ENCODE data around the gene KREMEN2. TPM values are rescaled to one million over a fixed set of nuclear protein-coding genes. Genes with fewer than 3 reads are reported as not detected.

Gene KREMEN2
- total and polyA plus RNA-seq, 2 of the 8 experiments (the other 6 are each of a cell fraction or from before 2014, with no cell fraction given), result 6.6 to 7.0 TPM

DNA sequence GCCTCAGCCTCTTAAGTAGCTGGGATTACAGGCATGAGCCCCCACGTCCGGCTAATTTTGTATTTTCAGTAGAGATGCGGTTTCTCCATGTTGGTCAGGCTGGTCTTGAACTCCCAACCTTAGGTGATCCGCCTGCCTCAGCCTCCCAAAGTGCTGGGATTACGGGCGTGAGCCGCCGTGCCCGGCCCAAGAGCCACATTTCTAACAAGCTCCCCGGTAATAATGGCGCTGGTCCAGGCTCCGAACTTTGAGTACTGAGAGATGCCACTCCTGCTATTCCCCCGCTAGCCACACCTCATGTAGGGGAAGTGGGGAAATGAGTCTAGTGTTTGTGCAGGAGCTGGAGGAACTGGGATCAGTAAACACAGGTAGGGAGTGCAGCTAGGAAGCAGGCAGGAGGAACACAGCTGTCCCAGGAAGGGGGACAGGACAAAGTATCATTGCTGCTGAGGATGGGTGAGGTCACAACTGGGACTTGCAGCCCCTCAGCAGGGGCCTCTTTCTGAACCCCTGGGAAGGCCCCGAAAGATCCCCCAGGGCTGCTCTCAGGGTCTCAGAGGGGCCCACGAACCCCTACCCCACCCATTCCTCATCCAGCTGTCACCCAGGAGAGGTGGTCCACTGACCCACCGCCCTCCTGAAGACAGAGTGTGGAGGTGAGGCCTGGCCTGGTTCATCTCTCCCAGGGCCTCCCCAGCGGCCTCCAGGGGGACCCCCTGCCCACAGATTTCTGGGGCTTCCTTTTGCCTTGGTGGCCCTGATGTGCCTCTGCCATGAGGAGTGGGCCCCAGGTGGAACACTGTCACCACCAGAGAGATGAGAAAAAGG, 3.7 kb upstream of the KREMEN2 start:
- no peak for FAIRE-seq
- Histone ChIP-seq H3K4me1 (replicated peaks in 1 of 4; ENCODE audit: control insufficient read depth in 3 of 4, insufficient read depth in 4 of 4, low read length in 3 of 4) (peaks cover 3 to 25% (median 24%) of the 10 kb centered on the region in 4 experiments), H2AFZ (ENCODE audit: low read length) (no peak overlapping the region), H4K91ac (replicated peaks; ENCODE audit: insufficient read length, low read length) (peak overlapping the region; percentile 55), H2BK15ac (ENCODE audit: low read length) (0 out of 2 replicates have a peak overlapping the region, but pooled peaks have one; percentile 88), H2BK20ac (ENCODE audit: low read length) (no peak overlapping the region), H3K18ac (ENCODE audit: extremely low read depth, low read length) (no peak overlapping the region), H2BK5ac (ENCODE audit: low read depth, low read length) (no peak overlapping the region; the same call in 1 of the 2 replicates), H3K79me1 (ENCODE audit: low read depth, low read length) (no peaks in the 10 kb centered on the region), H3K23ac (ENCODE audit: insufficient read length) (no peak overlapping the region), H2AK5ac (ENCODE audit: low read depth, low read length) (no peak overlapping the region), H3K79me2 (ENCODE audit: control insufficient read depth in 1 of 2, insufficient read depth in 2 of 2, low read length in 2 of 2) (no peaks in the 10 kb centered on the region), H3K27ac (ENCODE audit: low read depth, low read length) (no peak overlapping the region), H3K9me3 (ENCODE audit: insufficient read depth in 2 of 2, low read depth in 1 of 2, low read length in 1 of 2) (no peaks in the 10 kb centered on the region), H4K20me1 (replicated peaks in 1 of 2; ENCODE audit: control insufficient read depth in 1 of 2, insufficient read depth in 2 of 2, low read length in 2 of 2) (no peaks in the 10 kb centered on the region), H3K27me3 (replicated peaks in 1 of 4; ENCODE audit: control insufficient read depth in 3 of 4, extremely low read depth in 1 of 4, insufficient read depth in 3 of 4, low read length in 3 of 4) (no peaks in the 10 kb centered on the region; a peak in 1 of 7 replicates), H3K4me2 (ENCODE audit: insufficient read depth in 1 of 2, low read depth in 2 of 2, low read length in 2 of 2) (no peak overlapping the region), H3K36me3 (ENCODE audit: control insufficient read depth in 2 of 4, insufficient read depth in 4 of 4, low read length in 3 of 4) (no peaks in the 10 kb centered on the region), H4K8ac (ENCODE audit: extremely low read depth, insufficient read depth, low read length) (no peak overlapping the region), H3K56ac (replicated peaks; ENCODE audit: insufficient read length, low read depth, low read length) (no peak overlapping the region), H3K14ac (ENCODE audit: insufficient read length) (no peak overlapping the region), H2BK120ac (replicated peaks; ENCODE audit: low read depth, low read length) (no peak overlapping the region), H2BK12ac (ENCODE audit: low read depth, low read length) (0 out of 2 replicates have a peak overlapping the region, but pooled peaks have one; percentile 9), H3K23me2 (ENCODE audit: low read depth, low read length) (peaks cover 18% of the 10 kb centered on the region), H3K9ac (replicated peaks in 1 of 4; ENCODE audit: extremely low read depth in 1 of 4, low read depth in 3 of 4, low read length in 3 of 4) (no peak overlapping the region), H4K5ac (ENCODE audit: insufficient read length, low read depth, low read length) (no peak overlapping the region), H3K4me3 (ENCODE audit: extremely low read depth in 1 of 4, insufficient read depth in 2 of 4, low read depth in 3 of 4, low read length in 4 of 4) (no peak overlapping the region), H3K4ac (replicated peaks; ENCODE audit: insufficient read length, low read depth, low read length) (no peak overlapping the region)
- ChIA-PET POLR2A (ENCODE audit: partially characterized antibody) (interaction anchor here (0.8 to 25.4 kb wide), 5 partner anchors 9 to 65 kb away, joined by 5 to 455 read pairs (median 11); partner anchors contain the start of genes CLDN6, HCFC1R1, PAQR4 and THOC6), CTCF (ENCODE audit: partially characterized antibody) (interaction anchor here (0.7 to 5.6 kb wide), 15 partner anchors 10 to 133 kb away, joined by 3 to 41 read pairs (median 5); partner anchors contain the start of gene PKMYT1)
- DNase-seq (ENCODE audit: low read depth in 1 of 2, low spot score in 2 of 2), result no peak
- TF ChIP-seq RAD21 (IDR thresholded peaks at IDR 0.05 in 1 of 2, conservative IDR thresholded peaks at IDR 0.05 in 1 of 2; ENCODE audit: low read depth in 2 of 2, low read length in 2 of 2) (no peak; a peak in 1 of 4 replicates), CTCF (IDR thresholded peaks at IDR 0.05; ENCODE audit: control extremely low read depth in 1 of 3, insufficient read depth in 1 of 3, low read depth in 1 of 3, low read length in 3 of 3) (0 out of 4 replicates have a peak, but pooled peaks of 1 of the 3 experiments have one; percentile 7), SP2 (IDR thresholded peaks at IDR 0.05; ENCODE audit: low read length) (no peak), NRF1 (IDR thresholded peaks at IDR 0.05; ENCODE audit: low read depth, low read length) (no peak)
- WGBS, 2 experiments (ENCODE audit: extremely low coverage in 1 of 2, insufficient coverage in 1 of 2, insufficient read length in 1 of 2, insufficient replicate concordance in 2 of 2, low coverage in 1 of 2, low lambda C conversion rate in 2 of 2, missing lambda C conversion rate in 1 of 2), result 89% methylated on average over 13 of the region's 17 CpGs; no CpG with 5 or more reads in 1 of the 2 experiments
